ENCODE results near the gene STEAP3.

The STEAP3 gene

GRCh38 chr2:119225105-119225865 is 1.7 kb downstream of the STEAP3 start:
- Histone ChIP-seq H3K27me3 (replicated peaks in 2 of 5; ENCODE audit: control insufficient read depth in 4 of 5, insufficient read depth in 5 of 5, low read length in 4 of 5) (peaks cover 0 to 12% (median 0%) of the 10 kb centered on the region in 5 experiments), H3K9me3 (ENCODE audit: control extremely low read depth in 1 of 5, control insufficient read depth in 4 of 5, insufficient read depth in 2 of 5, low read depth in 1 of 5, low read length in 4 of 5) (no peaks in the 10 kb centered on the region), H3K36me3 (ENCODE audit: control insufficient read depth in 4 of 4, insufficient read depth in 4 of 4, low read length in 3 of 4) (peaks cover 0 to 3% (median 0%) of the 10 kb centered on the region in 4 experiments), H3K4me1 (ENCODE audit: control extremely low read depth in 1 of 4, control insufficient read depth in 4 of 4, insufficient read depth in 4 of 4, low read length in 3 of 4) (peaks cover 0 to 21% (median 15%) of the 10 kb centered on the region in 4 experiments), H3K27ac (ENCODE audit: insufficient read depth in 1 of 2, low read depth in 1 of 2, low read length in 2 of 2, poor library complexity in 1 of 2, severe bottlenecking in 2 of 2) (no peak overlapping the region), H3K4me3 (ENCODE audit: control insufficient read depth in 1 of 7, extremely low read depth in 1 of 7, insufficient read depth in 4 of 7, low read depth in 2 of 7, low read length in 6 of 7) (no peak overlapping the region)
- ChIA-PET CTCF (interaction anchor here (0.5 to 1.2 kb wide), 3 partner anchors 9 to 19 kb away, joined by 3 read pairs; no protein-coding TSS in a partner anchor), POLR2A (no interaction called here)
- WGBS (ENCODE audit: insufficient coverage) = 96% methylated on average over 7 of the region's 7 CpGs
- peak in 2 of 3 donors; percentile 30 to 45 for DNase-seq

GRCh38 chr2:119225926-119226325 is 2.3 kb downstream of the STEAP3 start:
- no peak for DNase-seq
- Histone ChIP-seq H3K4me1 (ENCODE audit: control extremely low read depth in 1 of 4, control insufficient read depth in 4 of 4, insufficient read depth in 4 of 4, low read length in 3 of 4) (peaks cover 0 to 21% (median 15%) of the 10 kb centered on the region in 4 experiments), H3K9me3 (ENCODE audit: control extremely low read depth in 1 of 5, control insufficient read depth in 4 of 5, insufficient read depth in 2 of 5, low read depth in 1 of 5, low read length in 4 of 5) (no peaks in the 10 kb centered on the region), H3K36me3 (ENCODE audit: control insufficient read depth in 4 of 4, insufficient read depth in 4 of 4, low read length in 3 of 4) (peaks cover 0 to 3% (median 0%) of the 10 kb centered on the region in 4 experiments), H3K27me3 (replicated peaks in 2 of 5; ENCODE audit: control insufficient read depth in 4 of 5, insufficient read depth in 5 of 5, low read length in 4 of 5) (peaks cover 0 to 12% (median 0%) of the 10 kb centered on the region in 5 experiments), H3K4me3 (ENCODE audit: control insufficient read depth in 1 of 7, extremely low read depth in 1 of 7, insufficient read depth in 4 of 7, low read depth in 2 of 7, low read length in 6 of 7) (no peak overlapping the region), H3K27ac (ENCODE audit: insufficient read depth in 1 of 2, low read depth in 1 of 2, low read length in 2 of 2, poor library complexity in 1 of 2, severe bottlenecking in 2 of 2) (no peak overlapping the region)
- ChIA-PET CTCF (interaction anchor here (0.5 to 1.2 kb wide), 3 partner anchors 8 to 18 kb away, joined by 3 read pairs; no protein-coding TSS in a partner anchor), POLR2A (no interaction called here)
- WGBS (ENCODE audit: insufficient coverage) = 97% methylated on average over 8 of the region's 9 CpGs

GRCh38 chr2:119227346-119227745 is 3.7 kb downstream of the STEAP3 start:
- Histone ChIP-seq H3K27ac (ENCODE audit: insufficient read depth in 1 of 2, low read depth in 1 of 2, low read length in 2 of 2, poor library complexity in 1 of 2, severe bottlenecking in 2 of 2) (no peak overlapping the region), H3K36me3 (ENCODE audit: control insufficient read depth in 4 of 4, insufficient read depth in 4 of 4, low read length in 3 of 4) (peaks cover 0 to 3% (median 0%) of the 10 kb centered on the region in 4 experiments), H3K9me3 (ENCODE audit: control extremely low read depth in 1 of 5, control insufficient read depth in 4 of 5, insufficient read depth in 2 of 5, low read depth in 1 of 5, low read length in 4 of 5) (no peaks in the 10 kb centered on the region), H3K27me3 (replicated peaks in 2 of 5; ENCODE audit: control insufficient read depth in 4 of 5, insufficient read depth in 5 of 5, low read length in 4 of 5) (peaks cover 0 to 12% (median 0%) of the 10 kb centered on the region in 5 experiments), H3K4me1 (ENCODE audit: control extremely low read depth in 1 of 4, control insufficient read depth in 4 of 4, insufficient read depth in 4 of 4, low read length in 3 of 4) (peaks cover 0 to 28% (median 15%) of the 10 kb centered on the region in 4 experiments), H3K4me3 (ENCODE audit: control insufficient read depth in 1 of 7, extremely low read depth in 1 of 7, insufficient read depth in 4 of 7, low read depth in 2 of 7, low read length in 6 of 7) (no peak overlapping the region)
- ChIA-PET CTCF (no interaction called here), POLR2A (no interaction called here)
- 99% methylated on average over 12 of the region's 12 CpGs for WGBS (ENCODE audit: insufficient coverage)
- no peak for DNase-seq

GRCh38 chr2:119228136-119228535 is 4.5 kb downstream of the STEAP3 start:
- Histone ChIP-seq H3K4me1 (ENCODE audit: control extremely low read depth in 1 of 4, control insufficient read depth in 4 of 4, insufficient read depth in 4 of 4, low read length in 3 of 4) (peaks cover 0 to 23% (median 15%) of the 10 kb centered on the region in 4 experiments), H3K4me3 (ENCODE audit: control insufficient read depth in 1 of 7, extremely low read depth in 1 of 7, insufficient read depth in 4 of 7, low read depth in 2 of 7, low read length in 6 of 7) (no peak overlapping the region), H3K27ac (ENCODE audit: insufficient read depth in 1 of 2, low read depth in 1 of 2, low read length in 2 of 2, poor library complexity in 1 of 2, severe bottlenecking in 2 of 2) (no peak overlapping the region), H3K9me3 (ENCODE audit: control extremely low read depth in 1 of 5, control insufficient read depth in 4 of 5, insufficient read depth in 2 of 5, low read depth in 1 of 5, low read length in 4 of 5) (no peaks in the 10 kb centered on the region), H3K27me3 (replicated peaks in 2 of 5; ENCODE audit: control insufficient read depth in 4 of 5, insufficient read depth in 5 of 5, low read length in 4 of 5) (peaks cover 0 to 10% (median 0%) of the 10 kb centered on the region in 5 experiments), H3K36me3 (ENCODE audit: control insufficient read depth in 4 of 4, insufficient read depth in 4 of 4, low read length in 3 of 4) (peaks cover 0 to 3% (median 0%) of the 10 kb centered on the region in 4 experiments)
- ChIA-PET POLR2A (interaction anchor here (0.6 kb wide), 1 partner anchor 1007 kb away, joined by 3 read pairs; no protein-coding TSS in a partner anchor), CTCF (interaction anchor here (1.1 kb wide), 1 partner anchor 9 kb away, joined by 4 read pairs; no protein-coding TSS in a partner anchor)
- DNase-seq = no peak
- WGBS (ENCODE audit: insufficient coverage) = 94% methylated on average over 4 of the region's 5 CpGs

GRCh38 chr2:119228964-119229363 is 5.3 kb downstream of the STEAP3 start:
- H3K4me1 ChIP-seq (ENCODE audit: control extremely low read depth in 1 of 4, control insufficient read depth in 4 of 4, insufficient read depth in 4 of 4, low read length in 3 of 4) = peaks cover 0 to 16% (median 8%) of the 10 kb centered on the region in 4 experiments
- DNase-seq = no peak
- no peak overlapping the region for H3K27ac ChIP-seq (ENCODE audit: insufficient read depth in 1 of 2, low read depth in 1 of 2, low read length in 2 of 2, poor library complexity in 1 of 2, severe bottlenecking in 2 of 2)
- POLR2A ChIA-PET = no interaction called here
- H3K9me3 ChIP-seq (ENCODE audit: control extremely low read depth in 1 of 5, control insufficient read depth in 4 of 5, insufficient read depth in 2 of 5, low read depth in 1 of 5, low read length in 4 of 5) = no peaks in the 10 kb centered on the region
- H3K36me3 ChIP-seq (ENCODE audit: control insufficient read depth in 4 of 4, insufficient read depth in 4 of 4, low read length in 3 of 4) = peaks cover 0 to 3% (median 0%) of the 10 kb centered on the region in 4 experiments
- no peak overlapping the region for H3K4me3 ChIP-seq (ENCODE audit: control insufficient read depth in 1 of 7, extremely low read depth in 1 of 7, insufficient read depth in 4 of 7, low read depth in 2 of 7, low read length in 6 of 7)
- CTCF ChIA-PET = interaction anchor here (1.1 kb wide), 1 partner anchor 8 kb away, joined by 4 read pairs; no protein-coding TSS in a partner anchor
- WGBS (ENCODE audit: insufficient coverage) = 96% methylated on average over 5 of the region's 7 CpGs
- H3K27me3 ChIP-seq (replicated peaks in 2 of 5; ENCODE audit: control insufficient read depth in 4 of 5, insufficient read depth in 5 of 5, low read length in 4 of 5) = peaks cover 0 to 9% (median 0%) of the 10 kb centered on the region in 5 experiments

- Histone ChIP-seq H3K27ac (ENCODE audit: insufficient read depth in 1 of 2, low read depth in 1 of 2, low read length in 2 of 2, poor library complexity in 1 of 2, severe bottlenecking in 2 of 2) (no peak overlapping the region), H3K27me3 (replicated peaks in 2 of 5; ENCODE audit: control insufficient read depth in 4 of 5, insufficient read depth in 5 of 5, low read length in 4 of 5) (peaks cover 0 to 2% (median 0%) of the 10 kb centered on the region in 5 experiments), H3K36me3 (ENCODE audit: control insufficient read depth in 4 of 4, insufficient read depth in 4 of 4, low read length in 3 of 4) (peaks cover 0 to 3% (median 0%) of the 10 kb centered on the region in 4 experiments), H3K4me3 (ENCODE audit: control insufficient read depth in 1 of 7, extremely low read depth in 1 of 7, insufficient read depth in 4 of 7, low read depth in 2 of 7, low read length in 6 of 7) (no peak overlapping the region), H3K4me1 (ENCODE audit: control extremely low read depth in 1 of 4, control insufficient read depth in 4 of 4, insufficient read depth in 4 of 4, low read length in 3 of 4) (peaks cover 0 to 8% (median under 1%) of the 10 kb centered on the region in 4 experiments), H3K9me3 (ENCODE audit: control extremely low read depth in 1 of 5, control insufficient read depth in 4 of 5, insufficient read depth in 2 of 5, low read depth in 1 of 5, low read length in 4 of 5) (no peaks in the 10 kb centered on the region)
- POLR2A ChIA-PET = no interaction called here
- CTCF ChIA-PET = no interaction called here
- 100% methylated on average over 3 of the region's 3 CpGs for WGBS (ENCODE audit: insufficient coverage)
- DNase-seq = no peak
These were observed 6.1 kb downstream of the STEAP3 start for GRCh38 chr2:119229716-119230115.

All from common myeloid progenitor, CD34-positive (primary cell).